GM18873 (cell line): ENCODE measurements around the gene SCAPER.

Experiments used
- ATAC-seq: cut with Tn5 transposase; IDR thresholded peaks from one replicate; pipeline ENCODE4 v1.9.1; 2021; ENCODE audit warnings: mild to moderate bottlenecking, moderate library complexity, moderate number of reproducible peaks; ENCODE audit not compliant: unreplicated experiment, low FRiP score

The SCAPER gene

GRCh38 chr15:76588811-76589747 is 316.1 kb downstream of the SCAPER start:
- no peak for ATAC-seq

GRCh38 chr15:76585576-76585897 is 319.6 kb downstream of the SCAPER start:
- no peak for ATAC-seq

- no peak for ATAC-seq
Observed at GRCh38 chr15:76584868-76585575, 320.1 kb downstream of the SCAPER start.

DNA sequence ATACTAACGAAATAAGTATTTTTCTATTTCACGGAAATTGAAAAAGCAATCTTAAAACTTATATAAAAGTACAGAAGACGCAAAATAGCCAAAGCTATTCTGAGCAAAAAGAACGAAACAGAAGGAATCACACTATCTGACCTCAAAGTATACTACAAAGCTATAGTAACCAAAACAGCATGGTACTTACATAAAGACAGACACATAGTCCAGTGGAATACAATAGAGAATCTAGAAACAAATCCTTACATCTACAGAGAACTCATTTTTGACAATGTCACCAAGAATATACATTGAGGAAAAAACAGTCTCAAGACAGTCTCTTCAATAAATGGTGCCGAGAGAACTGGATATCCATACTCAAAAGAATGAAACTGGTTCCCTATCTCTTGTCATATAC is 322.6 kb downstream of the SCAPER start:
- ATAC-seq: no peak

DNA sequence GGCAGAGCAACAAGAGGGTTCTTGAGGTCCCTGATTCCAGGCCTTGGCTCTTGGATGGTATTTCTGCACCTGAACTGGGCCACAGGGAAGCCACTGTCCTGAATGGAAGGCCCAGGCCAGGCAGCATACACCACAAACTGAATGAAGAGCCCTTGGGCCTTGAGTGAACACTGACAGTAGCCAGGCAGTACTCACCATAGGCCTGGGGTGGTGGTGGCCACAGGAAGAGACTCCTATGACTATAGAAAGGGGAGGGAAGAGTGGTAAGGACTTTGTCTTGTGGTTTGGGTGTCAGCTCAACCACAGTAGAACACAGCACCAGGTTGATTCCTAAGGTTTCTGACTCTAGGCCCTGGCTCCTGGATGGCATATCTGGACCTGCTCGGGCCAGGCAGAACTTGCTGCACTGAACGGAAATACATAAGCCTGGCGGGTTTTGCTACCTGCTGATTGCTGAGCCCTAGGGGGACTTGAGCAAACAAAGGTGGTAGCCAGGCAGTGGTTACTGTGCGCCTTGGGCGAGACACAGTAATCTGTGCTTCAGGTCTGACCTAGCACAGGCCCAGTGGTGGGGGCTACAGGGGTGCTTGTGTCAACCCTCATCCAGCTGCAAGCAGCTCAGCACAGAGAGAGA is 327.1 kb downstream of the SCAPER start:
- no peak for ATAC-seq

DNA sequence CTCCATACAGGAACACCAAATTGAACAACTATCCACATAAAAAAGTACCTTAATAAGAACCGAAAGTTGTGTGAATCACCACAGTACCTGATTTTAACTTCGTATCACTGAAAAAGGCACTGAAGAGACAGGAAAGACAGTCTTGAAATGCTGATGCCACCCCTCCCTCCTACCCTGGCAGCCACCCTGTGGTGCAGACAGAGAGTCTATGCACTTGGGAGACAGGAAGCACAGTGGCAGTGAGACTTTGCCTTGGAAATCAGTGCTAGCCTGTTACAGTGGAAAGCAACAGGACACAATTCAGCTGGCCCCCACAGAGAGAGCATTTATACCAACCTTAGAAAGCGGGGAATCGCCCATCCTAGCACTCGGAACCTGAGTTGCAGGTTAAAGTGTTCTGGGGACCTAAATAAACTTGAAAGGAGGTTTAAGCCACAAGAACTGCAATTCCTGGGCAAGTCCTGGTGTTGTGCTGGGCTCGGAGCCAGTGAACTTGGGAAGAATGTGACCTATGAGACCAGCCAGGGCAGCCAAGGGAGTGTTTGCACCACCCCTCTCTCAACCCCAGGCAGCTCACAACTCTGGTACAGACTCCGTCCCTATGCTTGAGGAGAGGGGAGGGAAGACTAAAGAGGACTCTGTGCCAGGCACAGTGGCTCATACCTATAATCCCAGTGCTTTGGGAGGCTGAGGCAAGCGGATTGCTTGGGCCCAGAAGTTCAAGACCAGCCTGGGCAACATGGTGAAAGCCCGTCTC is 328.4 kb downstream of the SCAPER start:
- ATAC-seq: no peak

GRCh38 chr15:76575679-76576078 is 329.5 kb downstream of the SCAPER start:
- no peak for ATAC-seq

DNA sequence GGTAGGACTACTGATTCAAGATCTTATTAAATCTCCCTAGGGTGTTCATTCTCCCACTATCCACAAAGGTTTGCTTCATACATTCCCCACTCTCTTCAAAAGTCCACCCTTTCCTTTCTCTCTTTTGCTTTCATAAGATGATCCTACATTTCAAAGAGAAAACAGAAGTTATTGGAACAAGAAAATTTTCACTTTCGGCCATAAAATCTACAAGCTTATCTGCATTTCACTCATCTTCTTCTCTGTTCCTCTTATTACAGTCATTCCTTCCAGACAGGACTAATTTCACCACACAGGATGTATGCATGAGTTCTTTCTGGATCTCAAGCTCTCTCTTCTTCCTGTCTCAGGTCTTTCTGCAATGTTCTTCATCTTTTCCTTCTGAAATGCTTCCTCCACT is 329.9 kb downstream of the SCAPER start:
- ATAC-seq: no peak

GRCh38 chr15:76572983-76573314 is 332.2 kb downstream of the SCAPER start:
- ATAC-seq: no peak

DNA sequence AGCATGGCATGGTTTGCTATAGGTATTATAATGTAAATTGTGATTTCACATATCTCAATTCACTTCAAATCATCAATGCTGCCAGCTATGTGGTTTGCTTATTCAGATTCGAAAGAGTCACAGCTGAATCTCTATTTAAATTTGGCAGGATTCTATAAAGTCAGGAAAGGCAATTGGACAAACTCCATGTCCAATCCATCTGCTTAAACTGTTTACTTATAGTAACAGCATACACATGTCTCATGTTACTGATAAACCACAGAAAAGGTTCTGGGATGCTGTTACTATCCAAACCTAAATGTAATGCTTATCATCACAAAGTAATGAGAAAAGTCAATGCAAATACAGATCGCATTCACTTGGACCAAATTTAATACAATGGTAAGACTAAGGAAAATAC is 338.9 kb downstream of the SCAPER start:
- ATAC-seq: no peak

DNA sequence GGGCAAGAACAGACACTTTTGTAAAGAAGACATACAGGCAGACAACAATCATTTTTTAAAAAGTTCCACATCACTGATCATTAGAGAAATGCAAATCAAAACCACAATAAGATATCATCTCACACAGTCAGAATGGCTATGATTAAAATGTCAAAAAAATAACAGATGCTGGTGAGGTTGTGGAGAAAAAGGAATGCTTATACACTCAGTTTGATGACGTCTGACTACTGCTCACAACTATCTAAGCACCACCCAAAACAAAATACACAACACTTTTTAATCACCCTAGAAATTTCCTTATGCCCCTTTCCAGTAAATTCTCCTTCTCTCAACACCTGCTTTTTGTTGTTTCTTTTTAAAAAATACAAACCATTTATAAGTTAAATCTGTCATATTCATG is 339.8 kb downstream of the SCAPER start:
- no peak for ATAC-seq

- no peak for ATAC-seq
Observed at GRCh38 chr15:76555247-76555646, 349.9 kb downstream of the SCAPER start.

DNA sequence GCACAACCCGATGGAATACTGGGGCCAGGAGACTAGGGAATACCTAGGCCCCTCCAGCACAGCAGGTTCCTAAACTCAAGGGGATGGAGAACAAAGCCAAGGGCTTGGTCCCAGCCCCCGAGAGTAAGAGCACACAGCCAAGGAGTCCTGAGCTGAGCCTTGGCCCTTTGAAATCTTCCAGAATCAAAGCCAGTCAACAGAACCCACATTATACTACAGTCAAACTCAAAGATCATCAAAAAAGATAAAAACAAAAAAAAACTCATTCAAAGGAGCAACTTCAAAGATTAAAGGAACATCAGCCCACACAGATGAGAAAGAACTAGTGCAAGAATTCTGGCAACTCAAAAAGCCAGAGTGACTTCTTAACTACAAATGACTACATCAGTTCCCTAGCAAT is 351.6 kb downstream of the SCAPER start:
- ATAC-seq: no peak

- no peak for ATAC-seq
Observed at GRCh38 chr15:76553102-76553501, 352.0 kb downstream of the SCAPER start.

DNA sequence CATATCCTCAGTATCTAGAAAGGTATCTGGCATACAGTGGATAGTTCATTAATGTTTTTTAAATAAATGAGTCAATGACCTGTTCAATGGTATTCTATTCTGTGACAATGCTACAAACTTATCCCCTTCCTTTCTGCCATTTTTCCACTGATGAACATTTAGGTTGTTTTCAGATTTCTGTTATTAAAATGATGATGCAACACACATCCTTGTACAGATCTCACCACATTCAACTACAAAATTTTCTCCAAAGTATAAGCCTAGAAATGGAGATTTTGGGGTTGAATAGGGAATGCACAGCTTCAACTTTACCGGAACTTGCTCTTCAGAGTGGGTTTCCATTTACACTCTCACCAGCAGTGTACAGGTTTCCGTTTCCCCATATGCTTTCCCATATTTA is 358.3 kb downstream of the SCAPER start:
- no peak for ATAC-seq

GRCh38 chr15:76533995-76534394 is 371.1 kb downstream of the SCAPER start:
- no peak for ATAC-seq

DNA sequence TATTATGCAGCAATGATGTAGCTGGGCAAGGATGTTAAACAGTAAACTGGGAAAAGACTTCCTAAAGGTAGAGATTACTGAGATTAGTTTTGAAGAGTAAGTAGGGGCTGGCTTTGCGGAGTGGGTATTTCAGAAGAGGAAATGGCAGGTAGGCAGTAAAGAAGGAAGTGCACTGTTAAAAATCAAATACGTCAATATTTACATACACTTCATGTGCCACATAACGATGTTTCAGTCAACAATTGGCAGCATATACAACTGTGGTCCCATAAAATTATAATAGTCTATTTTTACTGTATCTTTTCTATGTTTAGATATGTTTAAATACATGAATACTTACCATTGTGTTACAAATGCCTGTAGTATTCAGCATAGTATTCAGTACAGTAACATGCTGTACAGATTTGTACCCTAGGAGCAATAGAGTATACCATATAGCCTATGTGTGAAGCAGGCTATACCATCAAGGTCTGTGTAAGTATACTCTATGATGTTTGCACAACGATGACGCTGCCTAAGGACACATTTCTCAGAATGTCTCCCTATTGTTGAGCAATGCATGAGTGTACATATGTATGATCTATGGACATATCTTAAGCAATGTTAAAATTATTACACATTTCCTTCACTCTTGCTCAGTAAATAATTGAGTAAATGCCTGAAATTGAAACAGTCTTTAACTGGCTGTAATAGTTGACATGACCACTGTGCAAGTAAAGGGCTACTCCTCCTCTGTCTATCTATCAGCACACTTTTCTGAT is 371.9 kb downstream of the SCAPER start:
- no peak for ATAC-seq

- ATAC-seq: no peak
Observed at GRCh38 chr15:76529911-76530310, 375.2 kb downstream of the SCAPER start.

DNA sequence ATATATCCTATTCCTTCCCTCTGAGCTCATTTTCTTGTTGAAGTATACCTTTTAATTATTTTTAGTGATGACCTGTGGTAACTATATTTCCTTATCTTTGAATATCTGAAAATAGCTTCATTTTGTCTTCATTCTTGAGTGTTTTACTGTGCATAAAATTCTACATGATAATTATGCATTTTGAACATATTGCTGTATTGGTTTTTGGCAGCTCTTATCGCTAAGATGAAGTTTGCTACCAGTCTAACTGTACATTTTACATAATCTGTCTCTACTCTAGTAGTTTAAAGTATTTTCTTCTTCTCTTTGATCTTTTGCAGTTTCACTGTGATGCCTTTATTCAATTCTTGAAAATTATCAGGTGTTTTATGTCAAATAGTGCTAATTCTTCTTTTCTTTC is 379.0 kb downstream of the SCAPER start:
- ATAC-seq: no peak

- ATAC-seq: no peak
Observed at GRCh38 chr15:76517910-76518309, 387.2 kb downstream of the SCAPER start.
